Choroid plexus epithelial cell (primary cell): ENCODE data around the gene SH2D2A.
A peak's percentile ranks its signal among the peaks of the same experiment; 100 is the strongest.

Experiments
- DNase-seq: peaks from one replicate; pipeline ENCODE4 v3.0.0-alpha.2; 2010; ENCODE audit warnings: low read depth
- H3K4me3 ChIP-seq: 2 replicates; pipeline ENCODE4 v1.5.1; 2011; ENCODE audit warnings: low read depth, mild to moderate bottlenecking, control low read depth, low read length, moderate library complexity
- CTCF ChIP-seq: conservative IDR thresholded peaks from 2 replicates; pipeline ENCODE4 v1.5.1; 2011; ENCODE audit warnings: low read depth, mild to moderate bottlenecking, control low read depth, inconsistent platforms, low read length, moderate library complexity

SH2D2A gene

GRCh38 chr1:156862584-156862983, 45.9 kb upstream of the SH2D2A start:
- DNase-seq, result no peak
- H3K4me3 ChIP-seq, result no peak overlapping the region
- TF ChIP-seq CTCF, result no peak

DNA sequence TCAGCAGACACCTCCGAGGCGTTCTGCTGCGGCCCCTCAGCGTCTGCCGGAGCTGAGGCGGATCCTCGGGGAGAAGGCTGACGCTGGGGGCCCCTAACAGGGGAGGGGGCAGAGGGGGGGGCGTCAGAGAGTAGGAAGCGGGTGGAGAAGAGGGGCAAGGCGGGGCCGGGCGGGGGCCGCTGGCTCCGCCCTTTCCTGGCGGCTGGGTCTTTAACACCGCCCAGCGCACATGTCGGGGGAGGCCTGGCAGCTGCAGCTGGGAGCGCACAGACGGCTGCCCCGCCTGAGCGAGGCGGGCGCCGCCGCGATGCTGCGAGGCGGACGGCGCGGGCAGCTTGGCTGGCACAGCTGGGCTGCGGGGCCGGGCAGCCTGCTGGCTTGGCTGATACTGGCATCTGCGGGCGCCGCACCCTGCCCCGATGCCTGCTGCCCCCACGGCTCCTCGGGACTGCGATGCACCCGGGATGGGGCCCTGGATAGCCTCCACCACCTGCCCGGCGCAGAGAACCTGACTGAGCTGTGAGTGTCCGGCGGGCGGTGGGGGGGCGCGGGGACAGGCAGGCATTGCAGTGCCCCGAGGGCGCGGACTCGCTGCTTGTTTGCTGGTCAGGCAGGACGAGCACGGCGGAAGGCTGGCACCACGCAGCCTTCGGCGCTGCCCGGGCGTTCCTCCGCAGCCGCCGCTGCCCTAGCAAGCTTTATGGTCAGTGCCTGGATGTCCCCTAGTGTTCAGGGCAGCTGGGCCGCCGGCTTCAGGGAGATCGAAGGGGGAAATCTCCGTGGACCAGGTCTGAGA, 44.2 kb upstream of the SH2D2A start, which contains the start of gene NTRK1:
NTRK1 (plus strand) TSS at position 238 of the 796 bp plus-strand sequence; CDS start at position 308, 70 bp downstream.
- peak within 1 kb of the TSS; percentile 43 for H3K4me3 ChIP-seq
- no peak for DNase-seq
- TF ChIP-seq CTCF, result no peak

DNA sequence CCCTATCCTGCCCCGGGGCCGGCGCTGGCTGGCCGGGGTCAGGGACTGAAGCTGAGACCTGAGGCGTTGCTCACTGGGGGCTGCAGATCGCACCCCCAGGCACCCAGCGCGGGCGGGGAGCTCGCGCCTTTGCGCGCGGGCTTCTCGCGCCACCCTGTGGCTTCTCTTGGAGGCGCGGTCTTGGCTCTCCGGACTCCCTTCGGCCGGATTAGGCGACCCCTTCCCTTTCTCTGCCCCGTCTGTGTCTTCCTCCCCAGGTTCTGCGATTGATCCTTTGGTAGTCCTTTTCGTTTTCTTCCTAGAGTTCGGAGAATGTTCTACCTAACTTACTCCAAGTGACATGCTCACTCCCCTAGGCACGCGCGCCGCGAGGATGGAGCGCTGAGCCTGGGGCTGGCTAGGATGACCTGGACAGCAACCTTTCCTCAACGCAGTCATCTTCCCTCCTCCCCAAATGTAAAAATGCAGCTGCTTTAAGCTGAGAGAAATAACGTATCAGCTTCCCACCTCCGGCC, 43.5 kb upstream of the SH2D2A start:
- peak overlapping the region; percentile 43 for H3K4me3 ChIP-seq
- DNase-seq, result peak; percentile 47
- TF ChIP-seq CTCF, result peak; percentile 73

- TF ChIP-seq CTCF, result no peak
- peak overlapping the region; percentile 43 for H3K4me3 ChIP-seq
- peak; percentile 28 for DNase-seq
Observed at GRCh38 chr1:156859523-156860112, 43.0 kb upstream of the SH2D2A start.

DNA sequence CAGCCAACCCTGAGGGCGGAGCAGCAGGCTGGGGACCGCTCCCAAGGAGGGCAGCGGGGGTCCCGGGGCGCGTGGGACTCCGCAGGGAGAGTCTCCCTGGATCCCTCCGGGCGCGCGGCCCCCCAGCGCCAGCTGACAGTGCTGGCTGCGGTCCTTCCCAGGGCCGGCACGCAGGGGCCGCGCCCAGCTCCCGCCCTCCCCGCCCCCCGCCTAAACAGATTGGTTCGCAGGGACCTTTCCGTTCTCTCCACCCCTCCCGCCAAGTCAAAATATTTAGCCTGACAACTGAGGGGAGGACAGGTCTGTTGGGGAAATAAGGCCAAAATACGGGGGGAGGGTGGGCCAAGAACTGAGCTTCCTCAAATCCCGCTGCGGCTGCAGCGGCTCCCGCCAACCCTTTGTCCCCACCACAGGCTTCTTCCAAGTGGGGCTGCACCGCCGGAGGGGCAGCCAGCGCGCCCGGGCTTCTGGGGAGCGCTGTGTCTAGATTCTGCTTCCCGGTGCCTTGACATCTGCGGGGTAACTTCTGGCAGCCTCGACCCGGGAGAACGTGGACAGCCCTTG, 42.4 kb upstream of the SH2D2A start, which contains the start of gene INSRR:
INSRR (minus strand) TSS at position 159 of the 564 bp plus-strand sequence. CDS start 496 bp downstream, outside the sequence.
- H3K4me3 ChIP-seq, result peak within 1 kb of the TSS; percentile 43
- no peak for DNase-seq

DNA sequence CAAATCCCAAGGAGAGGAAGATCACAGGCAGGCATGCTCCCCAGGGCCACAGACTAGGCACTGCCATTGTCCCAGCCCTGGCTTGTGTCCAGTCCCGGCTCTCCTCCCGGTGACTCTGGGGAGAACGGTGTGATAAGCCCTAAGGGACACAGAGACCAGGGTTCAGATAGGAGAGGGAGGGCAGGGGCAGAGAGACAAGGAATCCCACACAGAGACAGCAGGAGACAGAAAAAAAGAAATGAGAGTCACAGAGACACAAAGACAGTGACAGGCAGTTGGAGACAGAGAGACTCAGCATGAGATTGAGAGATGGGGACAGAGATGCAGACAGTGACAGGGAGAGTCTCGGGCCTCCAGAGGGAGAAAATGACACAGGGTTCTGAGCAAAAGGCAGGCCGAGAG, 41.9 kb upstream of the SH2D2A start:
- TF ChIP-seq CTCF, result no peak
- DNase-seq, result no peak
- H3K4me3 ChIP-seq, result no peak overlapping the region

More for the DNA sequence above, 42.4 kb upstream of the SH2D2A start, which contains the start of gene INSRR:
- TF ChIP-seq CTCF, result no peak
